RKO (cell line): ENCODE data around the gene CES3.
"Not testable (repeated sequence)": the region's sequence is repeated elsewhere in the genome, so short reads cannot be mapped to it uniquely, and the experiment has no call there.

Experiments used
- DNase-seq: peaks from one replicate; pipeline ENCODE4 v3.0.0-alpha.2; 2016; ENCODE audit warnings: low spot score

The CES3 gene

GRCh38 chr16:66946974-66947301 is 14.1 kb upstream of the CES3 start:
- DNase-seq, result no peak

- DNase-seq, result peak; percentile 88
Observed at GRCh38 chr16:66947302-66948065, 13.6 kb upstream of the CES3 start.

DNA sequence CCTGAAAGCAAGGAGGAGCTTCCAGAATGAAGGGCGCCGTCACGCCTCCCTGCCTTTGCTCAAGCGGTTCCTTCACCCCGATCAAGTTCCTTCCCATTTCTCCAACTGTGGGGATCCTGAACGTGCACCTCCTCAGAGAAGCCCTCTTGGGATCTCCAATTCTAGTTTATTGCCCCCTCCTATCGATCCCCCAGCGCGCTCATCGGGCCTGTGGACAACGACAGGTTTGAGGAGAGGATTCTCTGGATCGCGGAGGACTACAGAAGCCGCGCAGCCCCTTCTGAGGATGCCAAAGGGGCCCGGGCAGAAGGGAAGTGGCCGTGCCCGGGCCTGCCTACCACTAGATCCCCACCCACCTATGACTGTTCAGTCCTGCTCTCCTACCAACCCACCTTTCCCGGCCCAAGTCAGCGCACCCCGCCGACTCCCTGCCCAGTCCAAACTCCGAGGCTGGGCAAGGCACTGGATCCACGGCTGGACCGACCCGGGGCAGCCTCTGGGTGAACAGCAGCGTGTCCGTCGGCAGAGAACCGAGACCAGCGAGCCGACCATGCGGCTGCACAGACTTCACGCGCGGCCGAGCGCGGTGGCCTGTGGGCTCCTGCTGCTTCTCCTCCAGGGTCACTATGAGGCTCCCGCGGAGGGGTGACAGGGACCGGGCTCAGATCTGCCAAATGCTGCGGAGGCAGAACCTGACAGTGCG is 12.8 kb upstream of the CES3 start:
- no peak for DNase-seq

DNA sequence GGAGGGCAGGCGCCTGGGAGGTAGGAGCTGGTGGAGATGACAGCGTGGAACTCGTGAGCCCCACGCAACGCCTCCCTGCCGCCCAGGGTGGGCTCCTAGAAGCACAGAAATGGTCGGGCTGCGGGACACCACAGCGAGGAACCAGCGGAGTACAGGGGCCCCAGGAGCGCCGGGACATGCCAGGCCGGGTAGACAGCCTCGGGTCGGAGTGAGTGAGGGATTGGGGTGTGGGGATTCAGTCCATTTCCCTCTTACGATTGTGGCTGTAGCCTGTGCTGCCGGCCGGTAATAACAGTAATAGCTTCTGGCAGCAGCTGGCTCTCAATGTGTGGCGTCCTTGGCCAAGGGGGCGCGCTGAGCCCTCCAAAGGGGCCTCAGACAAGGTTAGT is 12.2 kb upstream of the CES3 start:
- no peak for DNase-seq

DNA sequence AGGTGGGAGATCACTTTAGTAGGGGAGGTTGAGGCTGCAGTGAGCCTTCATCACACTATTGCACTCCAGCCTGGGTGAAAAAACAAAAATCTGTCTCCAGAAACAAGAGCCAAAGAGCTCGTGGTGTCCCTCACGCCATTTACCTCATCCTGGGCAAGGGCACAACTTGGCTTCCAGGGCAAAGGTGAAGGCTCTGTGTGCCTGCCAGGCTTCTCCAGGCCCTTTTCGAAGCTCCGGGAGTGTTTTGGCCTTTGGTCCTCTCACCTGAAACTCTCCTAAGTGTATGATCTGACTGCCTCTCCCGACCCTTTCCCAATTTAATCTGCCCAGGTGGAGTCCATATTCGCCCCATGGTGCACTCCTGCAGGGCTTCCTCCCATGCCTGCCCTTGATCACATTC is 11.6 kb upstream of the CES3 start:
- no peak for DNase-seq

GRCh38 chr16:66950437-66950836 is 10.6 kb upstream of the CES3 start:
- no peak for DNase-seq

DNA sequence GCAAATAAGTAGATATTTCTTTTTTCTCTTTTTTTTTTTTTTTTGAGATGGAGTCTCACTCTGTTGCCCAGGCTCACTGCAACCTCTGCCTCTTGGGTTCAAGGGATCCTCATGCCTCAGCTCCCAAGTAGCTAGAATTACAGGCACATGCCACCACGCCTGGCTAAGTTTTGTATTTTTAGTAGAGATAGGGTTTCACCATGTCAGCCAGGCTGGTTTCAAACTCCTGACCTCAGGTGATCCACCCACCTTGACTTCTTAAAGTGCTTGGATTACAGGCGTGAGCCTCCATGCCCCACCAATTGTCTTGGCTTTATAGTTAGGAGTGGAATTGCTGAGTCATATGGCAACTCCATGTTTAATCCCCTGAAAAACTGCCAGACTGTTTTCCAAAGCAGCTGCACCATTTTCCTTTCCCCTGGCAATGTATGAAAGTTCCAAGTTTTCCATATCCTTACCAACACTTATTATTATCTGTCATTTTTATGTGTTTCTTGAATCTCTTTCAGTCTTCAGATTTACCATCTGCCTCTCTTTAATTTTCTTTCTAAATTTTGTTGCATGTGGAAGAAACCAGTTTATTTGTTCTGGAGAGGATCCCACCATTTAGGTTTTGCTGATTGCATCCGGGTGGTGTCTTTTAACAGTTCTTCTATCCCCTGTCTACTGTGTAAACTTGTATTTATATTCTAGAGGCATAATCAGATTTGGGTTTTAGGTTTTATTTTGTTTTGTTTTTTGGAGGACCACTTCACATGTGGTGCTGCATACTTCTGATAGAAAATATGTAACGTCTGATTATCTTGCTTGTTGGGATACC is 9.9 kb upstream of the CES3 start:
- DNase-seq, result no peak

GRCh38 chr16:66952430-66953110 is 8.5 kb upstream of the CES3 start:
- DNase-seq, result no peak

DNA sequence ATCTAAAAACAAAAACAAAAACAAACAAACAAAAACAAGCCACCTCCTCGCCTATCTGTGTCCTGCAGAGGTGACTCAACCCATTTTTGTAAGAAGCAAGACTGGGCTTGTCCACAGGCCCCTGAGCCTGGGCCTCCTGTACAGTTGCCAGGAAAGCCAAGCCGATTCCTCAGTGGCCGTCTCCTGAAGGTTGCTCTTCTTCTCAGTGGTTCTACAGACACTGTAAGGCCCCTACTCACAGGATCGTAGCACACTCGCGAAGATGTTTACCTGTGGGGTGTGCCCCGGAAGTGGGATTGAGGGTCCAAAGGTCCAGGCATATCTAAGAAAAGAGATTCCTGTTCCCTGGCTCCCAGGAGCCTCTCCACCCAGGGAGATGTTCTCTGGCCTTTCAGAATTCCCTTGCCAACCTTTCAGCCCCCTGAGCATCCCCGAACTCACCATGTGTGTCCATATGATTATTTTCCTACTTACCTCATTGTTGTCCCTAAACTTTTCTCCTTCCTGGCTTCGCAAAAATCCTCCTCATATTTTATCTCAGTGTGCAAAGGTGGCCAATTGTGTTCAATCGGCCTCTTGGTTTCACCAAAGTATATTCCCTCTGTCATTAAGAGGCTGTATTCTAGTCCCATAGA is 7.5 kb upstream of the CES3 start:
- DNase-seq, result no peak

- peak; percentile 82 for DNase-seq
Observed at GRCh38 chr16:66954097-66954659, 6.9 kb upstream of the CES3 start.

- DNase-seq, result not testable (repeated sequence)
Observed at GRCh38 chr16:66955363-66956153, 5.5 kb upstream of the CES3 start.

DNA sequence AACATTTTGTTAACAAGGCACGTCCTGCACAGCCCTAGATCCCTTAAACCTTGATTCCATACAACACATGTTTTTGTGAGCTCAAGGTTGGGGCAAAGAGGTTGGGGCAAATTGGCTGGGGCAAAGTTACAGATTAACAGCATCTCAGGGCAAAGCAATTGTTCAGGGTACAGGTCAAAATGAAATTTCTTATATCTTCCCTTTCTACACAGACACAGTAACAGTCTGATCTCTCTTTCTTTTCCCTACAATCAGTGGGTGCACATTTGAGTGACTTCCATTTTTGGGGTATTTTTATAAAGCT is 5.0 kb upstream of the CES3 start:
- not testable (repeated sequence) for DNase-seq

GRCh38 chr16:66958857-66959703 is 2.0 kb upstream of the CES3 start:
- no peak for DNase-seq

DNA sequence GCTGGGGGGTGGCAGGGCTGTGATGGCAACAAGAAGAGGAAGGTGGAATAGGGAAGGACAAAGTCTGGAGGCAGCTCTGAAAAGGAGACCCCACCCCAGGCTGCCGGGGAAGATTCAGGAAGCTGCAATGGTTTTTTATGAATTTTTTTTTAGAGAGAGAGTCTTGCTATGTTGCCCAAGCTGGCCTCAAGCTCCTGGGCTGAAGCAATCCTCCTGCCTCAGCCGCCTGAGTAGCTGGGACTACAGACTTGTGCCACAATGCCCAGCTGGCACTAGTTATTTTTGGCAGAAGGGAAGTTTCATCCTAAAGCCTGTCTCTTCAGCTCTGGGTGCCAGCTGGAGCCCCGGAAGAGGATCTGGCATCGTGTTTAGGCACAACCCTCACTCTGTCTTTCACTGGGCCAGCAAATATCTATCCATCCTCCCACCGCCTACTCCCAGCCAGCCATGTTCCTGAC is 1.3 kb upstream of the CES3 start:
- DNase-seq, result no peak

DNA sequence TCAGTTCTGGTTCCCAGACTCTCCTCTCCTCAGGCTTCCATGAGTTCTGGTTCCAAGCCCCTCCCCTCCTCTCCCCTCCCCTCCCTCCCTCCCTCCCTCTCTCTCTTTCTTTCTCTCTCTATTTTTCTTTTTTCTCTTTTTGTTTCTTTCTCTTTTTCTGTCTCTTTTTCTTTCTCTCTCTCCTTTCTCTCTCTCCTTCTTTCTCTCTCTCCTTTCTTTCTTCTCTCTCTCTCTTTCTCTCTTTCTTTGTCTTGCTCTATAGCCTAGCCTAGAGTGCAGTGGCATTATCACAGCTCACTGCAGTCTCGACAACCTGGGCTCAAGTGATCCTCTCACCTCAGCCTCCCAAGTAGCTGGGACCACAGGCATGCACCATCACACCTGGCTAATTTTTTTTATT is 796 bp upstream of the CES3 start:
- DNase-seq, result no peak

GRCh38 chr16:66961914-66962313 is 848 bp downstream of the CES3 start:
- no peak for DNase-seq

GRCh38 chr16:66964049-66964448 is 3.0 kb downstream of the CES3 start:
- no peak for DNase-seq

- no peak for DNase-seq
Observed at GRCh38 chr16:66968847-66969246, 7.8 kb downstream of the CES3 start.

GRCh38 chr16:66970775-66971720 is 10.0 kb downstream of the CES3 start:
- DNase-seq, result peak; percentile 39
